Activated CD8-positive, alpha-beta memory T cell treated with anti-CD3 and anti-CD28 coated beads, Interleukin-2, amount 10 ng/mL, durations not matched to agents 7 days and 5 days (primary cell): ENCODE data around the gene UNC119. TPM values are rescaled to one million over a fixed set of nuclear protein-coding genes. Genes with fewer than 3 reads are reported as not detected.

Experiments used
- ATAC-seq: fragments of 150-1000 bp; cut with Tn5 transposase; one replicate; pipeline ENCODE4 v1.10.0; 2021; ENCODE audit warnings: moderate library complexity
- CTCF ChIA-PET: fragments of 350-600 bp; sonication (Branson Sonifier 250); formaldehyde crosslinking; loops from one replicate; lab custom pipeline; 2021; ENCODE audit warnings: antibody characterized with exemption; lab: Charles Lee
- DNase-seq: peaks from one replicate; pipeline ENCODE4 v3.0.0-alpha.2; 2020
- H3K27ac Mint-ChIP-seq: one replicate; pipeline ENCODE4 v1.8.0; 2021; ENCODE audit warnings: mild to moderate bottlenecking, mixed read lengths
- H3K27me3 Mint-ChIP-seq: one replicate; pipeline ENCODE4 v1.8.0; 2021; ENCODE audit warnings: mixed read lengths
- H3K36me3 Mint-ChIP-seq: one replicate; pipeline ENCODE4 v1.8.0; 2021; ENCODE audit warnings: mild to moderate bottlenecking, mixed read lengths
- H3K4me1 Mint-ChIP-seq: one replicate; pipeline ENCODE4 v1.8.0; 2021; ENCODE audit warnings: mixed read lengths
- H3K4me3 Mint-ChIP-seq: one replicate; pipeline ENCODE4 v1.8.0; 2021; ENCODE audit warnings: mild to moderate bottlenecking, moderate library complexity, mixed read lengths
- H3K9me3 Mint-ChIP-seq: one replicate; pipeline ENCODE4 v1.8.0; 2022; ENCODE audit warnings: low read depth, mixed read lengths
- total RNA-seq, 2 experiments: library from RNA; stranded (reverse); gene quantifications; one replicate each; pipeline ENCODE4 v1.2.3, GENCODE V29; 2021

The UNC119 gene
- total RNA-seq, 2 experiments from 2014 or later: 41.2 to 59.0 TPM

DNA sequence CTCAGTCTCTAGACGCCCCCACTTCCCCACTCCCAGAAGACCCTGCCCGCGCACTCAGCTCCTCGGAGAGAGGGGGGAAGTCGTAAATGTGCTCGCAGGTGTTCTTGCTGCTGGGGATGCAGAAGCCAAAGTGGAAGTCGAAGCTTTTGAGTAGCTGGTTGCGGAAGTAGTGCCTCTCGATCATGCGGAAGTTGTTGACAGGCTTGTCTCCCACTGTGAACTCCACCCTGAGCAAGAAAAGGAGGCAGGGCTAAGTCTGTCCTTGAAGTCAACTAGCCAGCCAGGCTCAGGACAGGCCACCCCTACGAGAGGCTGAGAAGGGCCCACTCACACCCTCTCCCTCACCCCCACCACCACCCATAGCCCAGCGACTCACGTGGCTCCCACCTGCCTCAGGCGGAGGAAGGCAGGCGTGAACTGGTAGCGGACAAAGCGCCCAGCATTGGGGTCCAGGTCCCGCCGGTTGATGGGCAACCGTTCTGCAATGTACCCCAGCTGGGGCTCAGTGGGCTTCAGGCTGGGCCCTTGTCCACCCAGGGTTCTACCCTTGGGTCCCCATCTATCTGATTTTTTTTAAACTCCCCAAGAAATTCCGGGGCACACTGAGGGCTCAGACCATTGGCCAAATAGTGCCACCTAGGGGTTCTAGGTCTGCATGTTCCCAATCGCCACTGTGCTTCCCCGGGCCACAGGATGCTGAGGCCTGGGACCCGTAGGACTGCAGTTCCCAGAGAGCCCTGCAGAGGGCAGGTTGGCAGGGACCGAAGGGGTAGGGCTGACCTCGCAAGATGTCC lies 4.6 kb downstream of the UNC119 start:
- Mint-ChIP-seq H3K4me1 (peaks cover 41% of the 10 kb centered on the region), H3K4me3 (no peak overlapping the region), H3K27ac (peak overlapping the region; percentile 87), H3K27me3 (no peaks in the 10 kb centered on the region), H3K9me3 (no peaks in the 10 kb centered on the region), H3K36me3 (peaks cover 3% of the 10 kb centered on the region)
- CTCF ChIA-PET: interaction anchor here (0.6 to 5.1 kb wide), 18 partner anchors 11 to 1248 kb away, joined by 3 to 28 read pairs (median 4); partner anchors contain the start of genes ALDOC and PIGS
- ATAC-seq (peak; percentile 17), DNase-seq (peak; percentile 81)

DNA sequence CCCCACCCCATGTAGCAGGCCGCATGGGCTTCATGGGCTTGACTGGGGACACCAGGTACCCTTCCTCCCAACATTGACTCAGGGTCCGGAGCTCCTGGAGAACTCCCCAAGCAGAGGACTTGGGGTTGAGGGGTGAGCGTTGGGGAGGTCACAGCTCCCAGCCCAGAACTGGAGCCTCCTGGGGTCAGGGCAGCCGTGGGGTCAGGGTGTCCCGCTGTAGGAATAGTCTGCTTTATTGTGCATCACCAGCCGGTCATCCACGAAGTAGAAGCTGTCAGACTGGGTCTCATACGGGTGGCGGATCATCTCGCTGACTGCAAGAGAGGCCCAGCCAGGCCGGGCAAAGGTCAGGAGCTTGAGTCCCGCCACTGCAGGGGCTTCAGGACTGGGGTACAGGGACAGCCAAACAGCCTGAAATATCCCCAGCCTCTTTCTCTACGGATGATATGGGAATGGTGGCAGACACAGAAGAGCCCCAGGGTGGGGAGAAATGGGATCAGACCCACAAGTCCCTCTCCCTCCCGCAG lies 5.3 kb downstream of the UNC119 start:
- no peak overlapping the region for H3K4me3 Mint-ChIP-seq
- H3K36me3 Mint-ChIP-seq: peaks cover 3% of the 10 kb centered on the region
- no peaks in the 10 kb centered on the region for H3K9me3 Mint-ChIP-seq
- no peak for ATAC-seq
- H3K27me3 Mint-ChIP-seq: no peaks in the 10 kb centered on the region
- H3K4me1 Mint-ChIP-seq: peaks cover 39% of the 10 kb centered on the region
- H3K27ac Mint-ChIP-seq: peak overlapping the region; percentile 64
- no peak for DNase-seq
- CTCF ChIA-PET: interaction anchor here (0.6 to 5.1 kb wide), 9 partner anchors 11 to 1247 kb away, joined by 3 to 28 read pairs (median 5); partner anchors contain the start of gene ALDOC

DNA sequence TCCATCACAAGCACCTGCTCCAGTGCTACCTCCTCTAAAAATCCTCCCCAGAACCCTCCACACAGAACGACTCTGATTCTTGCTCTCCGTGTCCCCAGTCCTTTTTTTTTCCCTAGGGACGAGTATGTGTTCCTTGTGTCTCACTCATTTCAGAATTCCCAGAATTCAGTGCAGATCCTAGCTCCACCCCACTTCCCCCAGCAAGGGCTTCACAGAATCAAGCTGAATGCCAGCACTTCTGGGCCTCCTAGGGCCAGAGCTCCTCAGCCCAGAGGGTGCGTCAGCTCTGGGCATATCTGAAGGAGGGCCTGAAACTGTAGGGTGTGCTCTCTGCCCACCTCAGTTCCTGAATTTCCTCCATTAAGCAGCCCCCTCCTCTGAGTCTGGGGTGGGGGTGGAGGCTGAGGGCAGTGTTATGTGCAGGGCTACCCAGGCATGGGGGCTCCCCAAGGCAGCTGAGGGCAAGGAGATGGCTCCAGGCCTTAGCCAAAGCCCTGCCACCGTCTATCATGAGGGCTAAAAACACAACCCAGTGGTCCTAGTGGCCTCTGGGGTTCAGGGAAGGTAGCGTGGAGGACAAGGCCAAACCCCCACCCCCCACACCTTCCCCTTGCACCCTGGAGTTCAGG lies 6.5 kb downstream of the UNC119 start:
- H3K9me3 Mint-ChIP-seq: no peaks in the 10 kb centered on the region
- H3K4me3 Mint-ChIP-seq: no peak overlapping the region
- H3K4me1 Mint-ChIP-seq: peaks cover 29% of the 10 kb centered on the region
- H3K27ac Mint-ChIP-seq: no peak overlapping the region
- DNase-seq (no peak), ATAC-seq (no peak)
- CTCF ChIA-PET: interaction anchor here (1.8 to 3.9 kb wide), 4 partner anchors 9 to 52 kb away, joined by 4 to 19 read pairs (median 6); no protein-coding TSS in a partner anchor
- peaks cover 3% of the 10 kb centered on the region for H3K36me3 Mint-ChIP-seq
- no peaks in the 10 kb centered on the region for H3K27me3 Mint-ChIP-seq

DNA sequence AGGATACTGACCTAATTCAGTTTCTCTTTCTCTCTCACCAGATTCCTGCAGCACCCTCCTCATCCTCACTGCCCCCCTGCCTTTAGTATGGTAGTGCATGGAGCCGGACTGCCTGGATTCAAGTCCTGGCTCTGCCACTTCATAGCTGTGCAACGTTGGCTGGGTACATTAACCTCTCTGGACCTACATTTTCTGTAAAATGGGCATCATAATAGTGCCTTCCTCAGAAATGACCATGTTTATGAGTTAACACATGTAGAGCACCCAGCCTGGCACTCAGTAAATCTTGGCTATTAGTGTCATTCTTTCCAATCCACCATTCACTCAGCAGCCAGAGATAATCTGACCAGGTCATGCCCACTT lies 7.3 kb downstream of the UNC119 start:
- no peak overlapping the region for H3K4me3 Mint-ChIP-seq
- ATAC-seq: no peak
- no peak for DNase-seq
- CTCF ChIA-PET: no interaction called here
- no peak overlapping the region for H3K27ac Mint-ChIP-seq
- peaks cover 21% of the 10 kb centered on the region for H3K4me1 Mint-ChIP-seq
- peaks cover 3% of the 10 kb centered on the region for H3K36me3 Mint-ChIP-seq
- H3K27me3 Mint-ChIP-seq: no peaks in the 10 kb centered on the region
- no peaks in the 10 kb centered on the region for H3K9me3 Mint-ChIP-seq

DNA sequence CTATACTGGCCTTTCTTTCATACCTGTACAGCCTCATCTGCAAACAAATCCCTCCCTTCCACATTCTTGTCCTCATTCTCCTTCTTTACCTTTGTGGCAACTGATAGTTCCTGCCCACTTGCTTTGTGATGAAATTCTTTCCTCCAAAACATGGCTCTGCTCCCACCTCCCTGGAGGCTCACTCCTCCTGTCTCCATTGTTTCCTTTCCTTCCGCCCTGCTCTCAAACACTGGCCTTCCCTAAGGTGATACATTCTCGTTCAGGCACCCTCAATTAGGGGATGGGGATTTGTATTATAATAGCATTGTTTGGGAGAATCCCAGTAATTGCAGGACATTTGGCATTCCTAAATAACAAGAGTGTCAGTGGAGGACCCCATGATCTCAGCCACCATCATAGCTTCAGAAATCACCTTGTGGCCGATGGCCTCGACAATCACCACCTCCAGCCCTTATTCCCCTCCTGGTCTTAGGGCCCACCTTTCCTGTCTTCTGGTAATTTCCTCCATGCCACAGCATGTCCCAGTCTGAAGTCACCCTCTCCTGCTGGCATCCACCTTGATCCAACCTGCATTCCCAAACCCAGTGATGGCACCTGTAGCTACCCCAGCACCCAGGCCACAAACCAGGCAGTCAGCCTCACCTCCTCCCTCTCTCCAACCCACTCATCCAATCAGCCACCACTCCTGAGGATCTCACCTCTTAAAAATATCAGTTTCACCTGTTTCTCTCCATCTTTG lies 7.9 kb downstream of the UNC119 start:
- Mint-ChIP-seq H3K9me3 (no peaks in the 10 kb centered on the region), H3K27ac (no peak overlapping the region), H3K27me3 (no peaks in the 10 kb centered on the region), H3K36me3 (peaks cover 3% of the 10 kb centered on the region), H3K4me1 (peaks cover 16% of the 10 kb centered on the region), H3K4me3 (no peak overlapping the region)
- no peak for ATAC-seq
- no peak for DNase-seq
- CTCF ChIA-PET: no interaction called here

DNA sequence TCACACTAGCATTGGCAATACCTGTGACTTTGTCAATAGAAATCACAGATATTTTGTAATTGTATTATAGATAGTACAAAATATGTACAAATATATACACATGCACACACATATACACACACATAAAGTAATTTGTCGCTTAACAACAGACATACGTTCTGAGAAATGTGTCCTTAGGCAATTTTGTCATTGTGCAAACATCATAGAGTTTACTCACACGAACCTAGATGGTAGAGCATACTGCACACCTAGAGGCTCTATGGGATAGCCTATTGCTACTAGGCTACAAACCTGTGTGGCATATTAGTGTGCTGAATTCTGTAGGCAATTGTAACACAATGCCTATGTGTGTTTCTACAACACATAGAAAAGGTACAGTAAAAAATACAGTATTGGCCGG lies 11.0 kb downstream of the UNC119 start:
- Mint-ChIP-seq H3K9me3 (no peaks in the 10 kb centered on the region), H3K27me3 (no peaks in the 10 kb centered on the region), H3K27ac (no peak overlapping the region), H3K36me3 (no peaks in the 10 kb centered on the region), H3K4me3 (no peak overlapping the region), H3K4me1 (no peaks in the 10 kb centered on the region)
- CTCF ChIA-PET: interaction anchor here (0.6 to 2.5 kb wide), 12 partner anchors 8 to 239 kb away, joined by 3 to 24 read pairs (median 3); partner anchors contain the start of genes ALDOC and TNFAIP1
- ATAC-seq: no peak
- DNase-seq: no peak

DNA sequence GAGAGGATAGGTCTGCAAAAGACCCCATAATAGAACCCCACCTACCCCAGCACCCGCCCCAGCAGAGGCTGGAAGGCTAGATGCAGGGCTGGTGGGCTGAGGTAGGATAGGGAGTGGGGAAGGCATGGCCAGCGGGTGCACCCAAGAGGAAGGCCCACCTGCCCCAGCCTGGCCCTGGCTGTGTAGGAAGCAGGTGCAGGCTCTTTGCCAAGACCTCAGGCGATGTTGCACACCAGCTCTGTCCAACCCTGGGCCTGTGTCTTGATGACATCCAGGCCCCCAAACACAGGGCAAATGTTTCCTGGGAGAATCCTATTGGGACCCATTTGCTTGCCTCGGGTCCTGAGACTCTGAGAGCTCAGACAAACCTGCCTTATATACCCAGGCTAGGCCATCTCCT lies 12.2 kb downstream of the UNC119 start:
- Mint-ChIP-seq H3K4me3 (no peak overlapping the region), H3K27ac (no peak overlapping the region), H3K9me3 (no peaks in the 10 kb centered on the region), H3K4me1 (no peaks in the 10 kb centered on the region), H3K27me3 (no peaks in the 10 kb centered on the region), H3K36me3 (no peaks in the 10 kb centered on the region)
- DNase-seq (no peak), ATAC-seq (no peak)
- CTCF ChIA-PET: interaction anchor here (1.0 to 2.5 kb wide), 14 partner anchors 10 to 205 kb away, joined by 3 to 24 read pairs (median 3); partner anchors contain the start of genes ALDOC, PIGS and TNFAIP1

DNA sequence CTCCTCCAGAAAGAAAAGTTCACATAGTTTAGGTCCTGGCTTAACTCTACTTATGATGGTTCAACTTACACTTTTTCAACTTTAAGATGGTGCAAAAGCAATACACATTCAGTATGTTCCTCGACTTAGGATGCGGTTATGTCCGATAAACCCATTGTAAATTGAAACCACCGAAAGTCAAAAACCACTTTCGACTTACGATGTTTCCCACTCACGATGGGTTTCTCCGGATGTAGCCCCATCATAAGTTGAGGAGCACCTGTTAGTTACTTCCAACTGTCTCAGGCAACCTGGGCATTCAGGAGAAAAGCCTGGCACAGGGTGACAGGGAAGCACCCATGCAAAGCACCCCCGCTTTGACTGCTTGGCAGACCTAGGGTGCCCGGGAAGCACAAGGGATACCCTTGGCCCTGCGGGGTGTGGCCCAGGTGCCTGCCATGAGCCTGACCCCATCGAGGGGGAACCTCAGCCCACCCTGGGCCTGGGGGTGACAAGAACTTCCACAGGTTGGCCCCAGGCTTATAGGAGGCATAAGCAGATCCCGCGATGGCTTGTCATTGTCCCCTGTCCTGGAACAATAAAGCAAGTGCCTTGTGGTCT lies 14.0 kb downstream of the UNC119 start:
- Mint-ChIP-seq H3K36me3 (no peaks in the 10 kb centered on the region), H3K4me3 (no peak overlapping the region), H3K27ac (no peak overlapping the region), H3K9me3 (no peaks in the 10 kb centered on the region), H3K4me1 (no peaks in the 10 kb centered on the region), H3K27me3 (no peaks in the 10 kb centered on the region)
- CTCF ChIA-PET: interaction anchor here (1.4 to 3.7 kb wide), 3 partner anchors 10 to 70 kb away, joined by 5 to 19 read pairs (median 6); no protein-coding TSS in a partner anchor
- ATAC-seq (no peak), DNase-seq (no peak)

DNA sequence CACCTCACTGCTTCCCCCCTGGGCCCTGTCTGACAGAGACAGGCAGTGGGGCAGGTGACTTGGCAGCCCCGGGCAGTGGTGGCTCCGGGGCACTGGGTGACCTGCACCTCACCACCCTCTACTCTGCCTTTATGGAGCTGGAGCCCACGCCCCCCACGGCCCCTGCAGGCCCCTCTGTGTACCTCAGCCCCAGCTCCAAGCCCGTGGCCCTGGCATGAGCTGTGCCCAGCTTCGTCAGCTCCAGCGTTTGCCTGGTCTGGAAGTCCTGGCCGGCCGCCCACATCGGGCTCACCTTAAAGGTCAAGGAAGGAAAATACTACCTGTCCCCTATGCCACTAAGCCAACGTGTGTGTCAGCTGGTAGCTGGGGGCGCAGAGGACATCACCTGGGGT lies 15.2 kb downstream of the UNC119 start:
- CTCF ChIA-PET: interaction anchor here (1.4 to 3.7 kb wide), 4 partner anchors 11 to 69 kb away, joined by 4 to 19 read pairs (median 6); no protein-coding TSS in a partner anchor
- Mint-ChIP-seq H3K4me1 (no peaks in the 10 kb centered on the region), H3K9me3 (no peaks in the 10 kb centered on the region), H3K27me3 (no peaks in the 10 kb centered on the region), H3K36me3 (no peaks in the 10 kb centered on the region), H3K27ac (no peak overlapping the region), H3K4me3 (no peak overlapping the region)
- ATAC-seq: no peak
- no peak for DNase-seq

DNA sequence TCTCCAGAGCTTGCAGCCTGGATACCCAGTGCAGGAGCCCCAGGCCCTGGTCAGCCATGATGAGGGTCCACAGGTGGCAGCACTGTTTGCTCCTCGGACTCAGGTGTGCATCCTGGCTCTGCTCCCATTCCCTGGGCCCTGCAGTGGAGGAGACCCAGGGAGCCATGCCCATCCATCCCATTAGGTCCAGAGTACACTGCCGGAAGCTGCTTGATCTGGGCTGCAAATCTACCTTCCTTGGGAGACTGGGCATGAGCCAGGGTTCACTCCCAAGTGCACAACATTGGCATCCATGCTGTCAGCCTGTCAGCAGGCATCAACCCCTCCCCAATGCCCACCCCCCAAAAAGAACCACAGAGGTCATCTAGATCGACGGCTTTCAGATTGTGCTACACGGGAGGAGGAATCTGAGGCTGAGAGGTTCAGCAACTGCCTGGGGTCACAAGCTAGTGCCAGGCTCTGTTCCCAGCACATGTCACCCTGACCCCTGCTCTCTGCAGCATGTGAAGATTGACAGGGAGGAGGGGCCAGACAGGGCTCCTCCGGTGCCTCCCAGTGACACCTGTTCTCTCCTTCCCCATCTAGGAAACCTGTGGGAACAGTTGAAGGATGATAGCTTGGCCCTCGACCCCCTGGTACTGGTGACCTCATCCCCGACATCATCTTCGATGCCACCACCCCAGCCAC lies 15.7 kb downstream of the UNC119 start:
- Mint-ChIP-seq H3K4me1 (no peaks in the 10 kb centered on the region), H3K9me3 (no peaks in the 10 kb centered on the region), H3K4me3 (no peak overlapping the region), H3K27ac (no peak overlapping the region), H3K27me3 (peaks cover 1% of the 10 kb centered on the region), H3K36me3 (no peaks in the 10 kb centered on the region)
- CTCF ChIA-PET: interaction anchor here (1.4 to 3.7 kb wide), 5 partner anchors 11 to 68 kb away, joined by 4 to 19 read pairs (median 5); no protein-coding TSS in a partner anchor
- no peak for DNase-seq
- no peak for ATAC-seq

DNA sequence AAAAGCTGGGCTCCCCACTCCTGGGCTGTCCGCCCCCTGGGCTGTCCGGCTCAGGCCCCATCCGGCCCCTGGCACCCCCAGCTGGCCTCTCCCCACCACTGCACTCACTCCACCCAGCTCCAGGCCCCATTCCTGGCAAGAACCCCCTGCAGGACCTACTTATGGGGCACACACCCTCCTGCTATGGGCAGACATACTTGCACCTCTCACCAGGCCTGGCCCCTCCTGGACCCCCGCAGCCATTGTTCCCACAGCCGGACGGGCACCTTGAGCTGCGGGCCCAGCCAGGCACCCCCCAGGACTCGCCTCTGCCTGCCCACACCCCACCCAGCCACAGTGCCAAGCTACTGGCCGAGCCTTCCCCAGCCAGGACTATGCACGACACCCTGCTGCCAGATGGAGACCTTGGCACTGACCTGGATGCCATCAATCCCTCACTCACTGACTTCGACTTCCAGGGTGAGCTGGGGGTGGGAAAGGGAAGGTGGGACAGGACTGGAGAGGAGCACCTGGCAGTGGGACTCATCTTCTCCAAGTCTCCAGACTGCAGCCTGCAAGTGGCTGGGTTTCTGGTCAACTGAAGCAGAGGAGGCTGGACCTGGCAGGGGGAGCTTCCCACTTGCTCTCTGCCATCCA lies 17.6 kb downstream of the UNC119 start:
- no peak for DNase-seq
- no peak for ATAC-seq
- H3K4me3 Mint-ChIP-seq: no peak overlapping the region
- CTCF ChIA-PET: interaction anchor here (1.6 to 3.7 kb wide), 2 partner anchors 13 to 41 kb away, joined by 5 to 19 read pairs; no protein-coding TSS in a partner anchor
- no peak overlapping the region for H3K27ac Mint-ChIP-seq
- H3K9me3 Mint-ChIP-seq: no peaks in the 10 kb centered on the region
- H3K4me1 Mint-ChIP-seq: no peaks in the 10 kb centered on the region
- H3K27me3 Mint-ChIP-seq: peaks cover 4% of the 10 kb centered on the region
- no peaks in the 10 kb centered on the region for H3K36me3 Mint-ChIP-seq
